A549 (cell line): Measurements from ENCODE around the gene P2RX5.

Source experiments
- JUN ChIP-seq, 2 experiments: fragments of >200 bp; sonication (Bioruptor Twin); formaldehyde crosslinking; IDR thresholded peaks; 2 replicates in 1 of 2; 3 replicates in 1 of 2; pipeline ENCODE4 v1.6.1; 2016 to 2017
- MAFK ChIP-seq: fragments of 450-650 bp; IDR thresholded peaks from 2 replicates; pipeline ENCODE4 v1.6.1; 2014; ENCODE audit not compliant: partially characterized antibody
- POLR2A ChIP-seq: IDR thresholded peaks from 2 replicates; pipeline ENCODE4 v1.6.1; 2012; ENCODE audit warnings: mild to moderate bottlenecking, low read length
- TF ChIP-seq, protein P1 (sequence below): fragments of >200 bp; sonication (Bioruptor Twin); formaldehyde crosslinking; IDR thresholded peaks from 3 replicates; pipeline ENCODE4 v1.5.1; 2016

DNA sequence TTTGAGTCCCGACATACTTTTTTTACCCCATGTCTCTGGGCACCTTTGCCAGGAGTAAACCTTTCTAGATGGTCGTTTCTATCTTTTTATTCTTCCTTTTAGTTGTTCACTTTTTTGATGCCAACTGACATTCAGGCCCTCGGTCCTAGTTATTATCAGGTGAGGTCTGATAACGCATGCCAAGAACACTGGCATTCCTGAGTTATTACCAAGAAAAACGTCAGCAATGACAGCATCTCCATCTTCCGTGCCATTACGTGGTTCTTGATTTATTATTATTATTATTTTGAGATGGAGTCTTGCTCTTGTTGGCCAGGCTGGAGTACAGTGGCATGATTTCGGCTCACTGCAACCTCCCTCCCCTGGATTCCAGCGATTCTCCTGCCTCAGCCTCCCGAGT is 49.1 kb upstream of the P2RX5 start:
- no peak for TF ChIP-seq MAFK
- TF ChIP-seq JUN (IDR thresholded peaks at IDR 0.05), result no peak
- no peak for TF ChIP-seq POLR2A
- TF ChIP-seq, protein P1, sequence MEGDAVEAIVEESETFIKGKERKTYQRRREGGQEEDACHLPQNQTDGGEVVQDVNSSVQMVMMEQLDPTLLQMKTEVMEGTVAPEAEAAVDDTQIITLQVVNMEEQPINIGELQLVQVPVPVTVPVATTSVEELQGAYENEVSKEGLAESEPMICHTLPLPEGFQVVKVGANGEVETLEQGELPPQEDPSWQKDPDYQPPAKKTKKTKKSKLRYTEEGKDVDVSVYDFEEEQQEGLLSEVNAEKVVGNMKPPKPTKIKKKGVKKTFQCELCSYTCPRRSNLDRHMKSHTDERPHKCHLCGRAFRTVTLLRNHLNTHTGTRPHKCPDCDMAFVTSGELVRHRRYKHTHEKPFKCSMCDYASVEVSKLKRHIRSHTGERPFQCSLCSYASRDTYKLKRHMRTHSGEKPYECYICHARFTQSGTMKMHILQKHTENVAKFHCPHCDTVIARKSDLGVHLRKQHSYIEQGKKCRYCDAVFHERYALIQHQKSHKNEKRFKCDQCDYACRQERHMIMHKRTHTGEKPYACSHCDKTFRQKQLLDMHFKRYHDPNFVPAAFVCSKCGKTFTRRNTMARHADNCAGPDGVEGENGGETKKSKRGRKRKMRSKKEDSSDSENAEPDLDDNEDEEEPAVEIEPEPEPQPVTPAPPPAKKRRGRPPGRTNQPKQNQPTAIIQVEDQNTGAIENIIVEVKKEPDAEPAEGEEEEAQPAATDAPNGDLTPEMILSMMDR, result no peak
